ENCODE measurements around the gene PCMT1. TPM values are rescaled to one million over a fixed set of nuclear protein-coding genes. Genes with fewer than 3 reads are reported as not detected.
"Not testable (repeated sequence)": the region's sequence is repeated elsewhere in the genome, so short reads cannot be mapped to it uniquely, and the experiment has no call there.

The PCMT1 gene
- total RNA-seq, 1 donor from 2014 or later, result 112 TPM

GRCh38 chr6:149852180-149852579 is 102.6 kb downstream of the PCMT1 start:
- no peak overlapping the region for H3K4me3 Mint-ChIP-seq (ENCODE audit: low read depth)
- no peak overlapping the region for H3K27ac Mint-ChIP-seq
- H3K27me3 Mint-ChIP-seq (ENCODE audit: low read depth), result peaks cover 23% of the 10 kb centered on the region
- H3K36me3 Mint-ChIP-seq (ENCODE audit: low read depth), result no peaks in the 10 kb centered on the region
- intact Hi-C loops (cut with micrococcal nuclease), result no loop called here
- no peak for DNase-seq (ENCODE audit: low spot score)
- H3K9me3 Mint-ChIP-seq, result no peaks in the 10 kb centered on the region
- H3K4me1 Mint-ChIP-seq (ENCODE audit: low read depth), result peaks cover 11% of the 10 kb centered on the region

- no peak for DNase-seq (ENCODE audit: low spot score)
- peaks cover 11% of the 10 kb centered on the region for H3K4me1 Mint-ChIP-seq (ENCODE audit: low read depth)
- intact Hi-C loops (cut with micrococcal nuclease), result no loop called here
- no peaks in the 10 kb centered on the region for H3K9me3 Mint-ChIP-seq
- no peak overlapping the region for H3K4me3 Mint-ChIP-seq (ENCODE audit: low read depth)
- H3K36me3 Mint-ChIP-seq (ENCODE audit: low read depth), result no peaks in the 10 kb centered on the region
- peaks cover 23% of the 10 kb centered on the region for H3K27me3 Mint-ChIP-seq (ENCODE audit: low read depth)
- no peak overlapping the region for H3K27ac Mint-ChIP-seq
These were observed 103.3 kb downstream of the PCMT1 start for GRCh38 chr6:149852881-149853280.

DNA sequence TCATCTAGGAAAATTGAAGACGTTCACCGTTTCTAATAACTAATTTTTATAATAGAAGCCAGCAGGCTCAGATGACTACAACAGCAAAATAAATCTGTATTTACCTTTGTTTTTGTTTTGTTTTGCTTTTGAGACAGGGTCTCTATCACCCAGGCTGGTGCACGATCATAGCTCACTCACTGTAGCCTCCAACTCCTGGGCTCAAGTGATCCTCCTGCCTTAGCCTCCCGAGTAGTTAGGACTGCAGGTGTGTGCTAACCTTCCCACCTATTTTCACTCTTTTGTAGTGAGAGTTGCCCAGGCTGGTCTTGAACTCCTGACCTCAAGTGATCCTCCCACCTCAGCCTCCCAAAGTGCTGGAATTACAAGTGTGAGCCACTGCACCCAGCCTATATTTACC is 104.5 kb downstream of the PCMT1 start:
- H3K36me3 Mint-ChIP-seq (ENCODE audit: low read depth); H3K27ac Mint-ChIP-seq; H3K9me3 Mint-ChIP-seq; intact Hi-C loops (cut with micrococcal nuclease); H3K4me3 Mint-ChIP-seq (ENCODE audit: low read depth); DNase-seq (ENCODE audit: low spot score): not testable (repeated sequence)
- Mint-ChIP-seq H3K4me1 (ENCODE audit: low read depth) (peaks cover 11% of the 10 kb centered on the region), H3K27me3 (ENCODE audit: low read depth) (peaks cover 24% of the 10 kb centered on the region)

GRCh38 chr6:149854532-149854931 is 105.0 kb downstream of the PCMT1 start:
- no peaks in the 10 kb centered on the region for H3K36me3 Mint-ChIP-seq (ENCODE audit: low read depth)
- no peak overlapping the region for H3K4me3 Mint-ChIP-seq (ENCODE audit: low read depth)
- intact Hi-C loops (cut with micrococcal nuclease), result no loop called here
- no peak for DNase-seq (ENCODE audit: low spot score)
- H3K27ac Mint-ChIP-seq, result no peak overlapping the region
- no peaks in the 10 kb centered on the region for H3K9me3 Mint-ChIP-seq
- H3K4me1 Mint-ChIP-seq (ENCODE audit: low read depth), result peaks cover 11% of the 10 kb centered on the region
- H3K27me3 Mint-ChIP-seq (ENCODE audit: low read depth), result peaks cover 23% of the 10 kb centered on the region

GRCh38 chr6:149855040-149855654 is 105.6 kb downstream of the PCMT1 start:
- H3K4me1 Mint-ChIP-seq (ENCODE audit: low read depth), result peaks cover 11% of the 10 kb centered on the region
- H3K4me3 Mint-ChIP-seq (ENCODE audit: low read depth), result no peak overlapping the region
- H3K27ac Mint-ChIP-seq, result no peak overlapping the region
- intact Hi-C loops (cut with micrococcal nuclease), result no loop called here
- no peaks in the 10 kb centered on the region for H3K9me3 Mint-ChIP-seq
- H3K36me3 Mint-ChIP-seq (ENCODE audit: low read depth), result no peaks in the 10 kb centered on the region
- peaks cover 19% of the 10 kb centered on the region for H3K27me3 Mint-ChIP-seq (ENCODE audit: low read depth)
- no peak for DNase-seq (ENCODE audit: low spot score)

GRCh38 chr6:149855741-149856140 is 106.2 kb downstream of the PCMT1 start:
- no peak overlapping the region for H3K4me3 Mint-ChIP-seq (ENCODE audit: low read depth)
- peaks cover 11% of the 10 kb centered on the region for H3K4me1 Mint-ChIP-seq (ENCODE audit: low read depth)
- H3K27me3 Mint-ChIP-seq (ENCODE audit: low read depth), result peaks cover 23% of the 10 kb centered on the region
- no peaks in the 10 kb centered on the region for H3K36me3 Mint-ChIP-seq (ENCODE audit: low read depth)
- no peak for DNase-seq (ENCODE audit: low spot score)
- no peak overlapping the region for H3K27ac Mint-ChIP-seq
- intact Hi-C loops (cut with micrococcal nuclease), result no loop called here
- H3K9me3 Mint-ChIP-seq, result no peaks in the 10 kb centered on the region

- Mint-ChIP-seq H3K4me1 (ENCODE audit: low read depth) (peaks cover 13% of the 10 kb centered on the region), H3K9me3 (no peaks in the 10 kb centered on the region), H3K4me3 (ENCODE audit: low read depth) (no peak overlapping the region), H3K27ac (no peak overlapping the region), H3K27me3 (ENCODE audit: low read depth) (peaks cover 24% of the 10 kb centered on the region), H3K36me3 (ENCODE audit: low read depth) (no peaks in the 10 kb centered on the region)
- DNase-seq (ENCODE audit: low spot score), result no peak
- intact Hi-C loops (cut with micrococcal nuclease), result no loop called here
These were observed 106.9 kb downstream of the PCMT1 start for GRCh38 chr6:149856256-149856994.

- peaks cover 29% of the 10 kb centered on the region for H3K27me3 Mint-ChIP-seq (ENCODE audit: low read depth)
- DNase-seq (ENCODE audit: low spot score), result no peak
- H3K4me1 Mint-ChIP-seq (ENCODE audit: low read depth), result peaks cover 4% of the 10 kb centered on the region
- H3K36me3 Mint-ChIP-seq (ENCODE audit: low read depth), result no peaks in the 10 kb centered on the region
- no peak overlapping the region for H3K4me3 Mint-ChIP-seq (ENCODE audit: low read depth)
- intact Hi-C loops (cut with micrococcal nuclease), result no loop called here
- no peak overlapping the region for H3K27ac Mint-ChIP-seq
- no peaks in the 10 kb centered on the region for H3K9me3 Mint-ChIP-seq
These were observed 108.0 kb downstream of the PCMT1 start for GRCh38 chr6:149857541-149857940.

GRCh38 chr6:149859368-149859767 is 109.8 kb downstream of the PCMT1 start:
- intact Hi-C loops (cut with micrococcal nuclease), result no loop called here
- Mint-ChIP-seq H3K9me3 (no peaks in the 10 kb centered on the region), H3K4me1 (ENCODE audit: low read depth) (peaks cover 5% of the 10 kb centered on the region), H3K27ac (no peak overlapping the region), H3K4me3 (ENCODE audit: low read depth) (no peak overlapping the region), H3K36me3 (ENCODE audit: low read depth) (no peaks in the 10 kb centered on the region), H3K27me3 (ENCODE audit: low read depth) (peaks cover 33% of the 10 kb centered on the region)
- no peak for DNase-seq (ENCODE audit: low spot score)

- peaks cover 5% of the 10 kb centered on the region for H3K4me1 Mint-ChIP-seq (ENCODE audit: low read depth)
- intact Hi-C loops (cut with micrococcal nuclease), result loop anchor here (5.0 to 10.0 kb wide), 2 partner anchors 147 to 295 kb away; partner anchors contain the start of gene GINM1
- H3K4me3 Mint-ChIP-seq (ENCODE audit: low read depth), result no peak overlapping the region
- H3K36me3 Mint-ChIP-seq (ENCODE audit: low read depth), result no peaks in the 10 kb centered on the region
- peaks cover 31% of the 10 kb centered on the region for H3K27me3 Mint-ChIP-seq (ENCODE audit: low read depth)
- no peak overlapping the region for H3K27ac Mint-ChIP-seq
- DNase-seq (ENCODE audit: low spot score), result no peak
- H3K9me3 Mint-ChIP-seq, result no peaks in the 10 kb centered on the region
These were observed 110.4 kb downstream of the PCMT1 start for GRCh38 chr6:149859938-149860337.

- Mint-ChIP-seq H3K9me3 (no peaks in the 10 kb centered on the region), H3K4me3 (ENCODE audit: low read depth) (no peak overlapping the region), H3K27me3 (ENCODE audit: low read depth) (peaks cover 34% of the 10 kb centered on the region), H3K27ac (no peak overlapping the region), H3K36me3 (ENCODE audit: low read depth) (no peaks in the 10 kb centered on the region), H3K4me1 (ENCODE audit: low read depth) (peaks cover 5% of the 10 kb centered on the region)
- no peak for DNase-seq (ENCODE audit: low spot score)
- intact Hi-C loops (cut with micrococcal nuclease), result loop anchor here (5.0 to 10.0 kb wide), 2 partner anchors 147 to 296 kb away; partner anchors contain the start of gene GINM1
These were observed 110.9 kb downstream of the PCMT1 start for GRCh38 chr6:149860513-149860833.

Measured in activated T-helper 2 cell treated with anti-CD3 and anti-CD28 coated beads, Interferon-gamma antibody, Interleukin-2, Interleukin-4, amounts not matched to agents 10 μg/mL and 5 μg/mL and 100 μg/mL, durations not matched to agents 14 hours and 24 hours and 36 hours (primary cell).